ENCODE measurements around the gene MACROD2.
"Not testable (repeated sequence)": the region's sequence is repeated elsewhere in the genome, so short reads cannot be mapped to it uniquely, and the experiment has no call there.

Gene MACROD2

GRCh38 chr20:15807771-15808170, 1812.5 kb downstream of the MACROD2 start:
- not testable (repeated sequence) for DNase-seq (ENCODE audit: low read depth in 3 of 3, low spot score in 1 of 3)

- DNase-seq (ENCODE audit: low read depth in 3 of 3, low spot score in 1 of 3) = no peak
Measured at GRCh38 chr20:15811951-15812350, 1816.6 kb downstream of the MACROD2 start.

- no peak for DNase-seq (ENCODE audit: low read depth in 3 of 3, low spot score in 1 of 3)
Measured at GRCh38 chr20:15812696-15813095, 1817.4 kb downstream of the MACROD2 start.

GRCh38 chr20:15814360-15814759, 1819.0 kb downstream of the MACROD2 start:
- DNase-seq (ENCODE audit: low read depth in 3 of 3, low spot score in 1 of 3) = no peak

- no peak for DNase-seq (ENCODE audit: low read depth in 3 of 3, low spot score in 1 of 3)
Measured at GRCh38 chr20:15814911-15815310, 1819.6 kb downstream of the MACROD2 start.

- DNase-seq (ENCODE audit: low read depth in 3 of 3, low spot score in 1 of 3) = no peak
Measured at GRCh38 chr20:15817351-15817750, 1822.0 kb downstream of the MACROD2 start.

- DNase-seq (ENCODE audit: low read depth in 3 of 3, low spot score in 1 of 3) = no peak
Measured at GRCh38 chr20:15818651-15819071, 1823.3 kb downstream of the MACROD2 start.

- DNase-seq (ENCODE audit: low read depth in 3 of 3, low spot score in 1 of 3) = no peak
Measured at GRCh38 chr20:15823718-15824117, 1828.4 kb downstream of the MACROD2 start.

- no peak for DNase-seq (ENCODE audit: low read depth in 3 of 3, low spot score in 1 of 3)
Measured at GRCh38 chr20:15827628-15828027, 1832.3 kb downstream of the MACROD2 start.

GRCh38 chr20:15831201-15831600, 1835.9 kb downstream of the MACROD2 start:
- DNase-seq (ENCODE audit: low read depth in 3 of 3, low spot score in 1 of 3) = no peak

- no peak for DNase-seq (ENCODE audit: low read depth in 3 of 3, low spot score in 1 of 3)
Measured at GRCh38 chr20:15832512-15832911, 1837.2 kb downstream of the MACROD2 start.

GRCh38 chr20:15834857-15835256, 1839.5 kb downstream of the MACROD2 start:
- no peak for DNase-seq (ENCODE audit: low read depth in 3 of 3, low spot score in 1 of 3)

- DNase-seq (ENCODE audit: low read depth in 3 of 3, low spot score in 1 of 3) = no peak
Measured at GRCh38 chr20:15835811-15836210, 1840.5 kb downstream of the MACROD2 start.

- no peak for DNase-seq (ENCODE audit: low read depth in 3 of 3, low spot score in 1 of 3)
Measured at GRCh38 chr20:15836634-15837033, 1841.3 kb downstream of the MACROD2 start.

- no peak for DNase-seq (ENCODE audit: low read depth in 3 of 3, low spot score in 1 of 3)
Measured at GRCh38 chr20:15837563-15837962, 1842.2 kb downstream of the MACROD2 start.

GRCh38 chr20:15838466-15838865, 1843.2 kb downstream of the MACROD2 start:
- no peak for DNase-seq (ENCODE audit: low read depth in 3 of 3, low spot score in 1 of 3)

GRCh38 chr20:15840636-15841301, 1845.5 kb downstream of the MACROD2 start:
- no peak for DNase-seq (ENCODE audit: low read depth in 3 of 3, low spot score in 1 of 3)

GRCh38 chr20:15842872-15843271, 1847.6 kb downstream of the MACROD2 start:
- DNase-seq (ENCODE audit: low read depth in 3 of 3, low spot score in 1 of 3) = no peak

- no peak for DNase-seq (ENCODE audit: low read depth in 3 of 3, low spot score in 1 of 3)
Measured at GRCh38 chr20:15843777-15844176, 1848.5 kb downstream of the MACROD2 start.

GRCh38 chr20:15847196-15847784, 1852.0 kb downstream of the MACROD2 start:
- DNase-seq (ENCODE audit: low read depth in 3 of 3, low spot score in 1 of 3) = no peak

- no peak for DNase-seq (ENCODE audit: low read depth in 3 of 3, low spot score in 1 of 3)
Measured at GRCh38 chr20:15848126-15848525, 1852.8 kb downstream of the MACROD2 start.

- DNase-seq (ENCODE audit: low read depth in 3 of 3, low spot score in 1 of 3) = no peak
Measured at GRCh38 chr20:15848995-15849610, 1853.8 kb downstream of the MACROD2 start.
